Activated CD4-positive, alpha-beta T cell treated with anti-CD3 and anti-CD28 coated beads, Interleukin-2, amount 10 ng/mL, durations not matched to agents 7 days and 5 days (primary cell): ENCODE data around the gene BCL11B. TPM values are rescaled to one million over a fixed set of nuclear protein-coding genes. Genes with fewer than 3 reads are reported as not detected.

Experiments
- CTCF ChIA-PET: fragments of 350-600 bp; sonication (Branson Sonifier 250); formaldehyde crosslinking; loops from one replicate; lab custom pipeline; 2021; ENCODE audit warnings: antibody characterized with exemption; lab: Charles Lee
- POLR2A ChIA-PET: fragments of 350-600 bp; sonication (Branson Sonifier 250); formaldehyde crosslinking; loops from one replicate; lab custom pipeline; 2021; ENCODE audit warnings: antibody characterized with exemption; lab: Charles Lee
- DNase-seq: peaks from one replicate; pipeline ENCODE4 v3.0.0-alpha.2; 2020
- H3K27ac Mint-ChIP-seq: one replicate; pipeline ENCODE4 v1.8.0; 2021; ENCODE audit warnings: mild to moderate bottlenecking, moderate library complexity, mixed read lengths
- H3K27me3 Mint-ChIP-seq: one replicate; pipeline ENCODE4 v1.8.0; 2021; ENCODE audit warnings: mixed read lengths
- H3K36me3 Mint-ChIP-seq: one replicate; pipeline ENCODE4 v1.8.0; 2021; ENCODE audit warnings: low read depth, mixed read lengths
- H3K4me1 Mint-ChIP-seq: one replicate; pipeline ENCODE4 v1.8.0; 2021; ENCODE audit warnings: mixed read lengths
- H3K4me3 Mint-ChIP-seq: one replicate; pipeline ENCODE4 v1.8.0; 2021; ENCODE audit warnings: mild to moderate bottlenecking, moderate library complexity, mixed read lengths
- H3K9me3 Mint-ChIP-seq: one replicate; pipeline ENCODE4 v1.8.0; 2021; ENCODE audit warnings: mixed read lengths
- total RNA-seq, 2 experiments: library from RNA; stranded (reverse); gene quantifications; one replicate each; pipeline ENCODE4 v1.2.3, GENCODE V29; 2021

BCL11B gene
- total RNA-seq, 2 experiments from 2014 or later: 115 to 116 TPM

DNA sequence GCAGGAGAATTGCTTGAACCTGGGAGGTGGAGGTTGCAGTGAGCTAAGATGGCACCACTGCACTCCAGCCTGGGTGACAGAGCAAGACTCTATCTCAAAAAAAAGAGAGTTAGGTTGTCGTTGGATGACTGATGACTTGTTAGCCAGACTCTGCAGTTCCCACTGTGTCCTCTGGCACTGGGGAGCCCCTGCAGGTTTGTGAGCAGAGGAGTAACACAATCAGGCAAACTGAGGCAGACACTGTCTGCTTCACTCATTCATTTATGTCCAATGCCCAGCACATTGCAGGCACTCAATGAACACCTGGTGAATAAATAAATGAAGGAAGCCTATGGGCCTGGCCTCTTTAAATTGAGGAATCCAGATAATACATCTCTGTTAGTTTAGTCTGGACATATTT, 41.2 kb upstream of the BCL11B start:
- no peaks in the 10 kb centered on the region for H3K4me1 Mint-ChIP-seq
- DNase-seq: no peak
- H3K4me3 Mint-ChIP-seq: no peak overlapping the region
- ChIA-PET POLR2A (no interaction called here), CTCF (interaction anchor here (1.6 kb wide), 1 partner anchor 9 kb away, joined by 5 read pairs; no protein-coding TSS in a partner anchor)
- no peaks in the 10 kb centered on the region for H3K36me3 Mint-ChIP-seq
- H3K27ac Mint-ChIP-seq: no peak overlapping the region
- no peaks in the 10 kb centered on the region for H3K9me3 Mint-ChIP-seq
- peaks cover 13% of the 10 kb centered on the region for H3K27me3 Mint-ChIP-seq

DNA sequence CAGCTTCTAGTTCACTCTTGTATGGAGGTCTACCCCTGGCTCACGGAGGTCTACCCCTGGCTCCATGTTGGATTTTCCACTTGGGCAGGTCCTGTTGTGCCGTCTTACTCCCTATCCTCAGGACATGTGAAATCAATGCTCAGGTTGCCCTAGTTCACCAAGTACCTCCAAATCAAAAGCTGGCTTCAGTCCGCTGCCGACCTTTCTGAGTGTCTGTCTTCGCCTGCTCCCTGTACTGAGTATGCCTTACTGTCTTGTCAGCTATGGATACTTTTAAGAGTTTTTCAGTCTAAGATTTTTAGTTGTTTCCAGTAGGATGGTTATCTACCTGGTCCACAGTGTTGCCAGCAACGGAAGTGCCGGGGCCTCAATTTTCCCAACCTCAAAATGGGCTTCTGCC, 40.1 kb upstream of the BCL11B start:
- DNase-seq: no peak
- no peak overlapping the region for H3K27ac Mint-ChIP-seq
- H3K9me3 Mint-ChIP-seq: no peaks in the 10 kb centered on the region
- CTCF ChIA-PET: interaction anchor here (1.9 kb wide), 1 partner anchor 8 kb away, joined by 8 read pairs; no protein-coding TSS in a partner anchor
- H3K4me1 Mint-ChIP-seq: no peaks in the 10 kb centered on the region
- H3K36me3 Mint-ChIP-seq: no peaks in the 10 kb centered on the region
- POLR2A ChIA-PET: no interaction called here
- peaks cover 13% of the 10 kb centered on the region for H3K27me3 Mint-ChIP-seq
- H3K4me3 Mint-ChIP-seq: no peak overlapping the region

DNA sequence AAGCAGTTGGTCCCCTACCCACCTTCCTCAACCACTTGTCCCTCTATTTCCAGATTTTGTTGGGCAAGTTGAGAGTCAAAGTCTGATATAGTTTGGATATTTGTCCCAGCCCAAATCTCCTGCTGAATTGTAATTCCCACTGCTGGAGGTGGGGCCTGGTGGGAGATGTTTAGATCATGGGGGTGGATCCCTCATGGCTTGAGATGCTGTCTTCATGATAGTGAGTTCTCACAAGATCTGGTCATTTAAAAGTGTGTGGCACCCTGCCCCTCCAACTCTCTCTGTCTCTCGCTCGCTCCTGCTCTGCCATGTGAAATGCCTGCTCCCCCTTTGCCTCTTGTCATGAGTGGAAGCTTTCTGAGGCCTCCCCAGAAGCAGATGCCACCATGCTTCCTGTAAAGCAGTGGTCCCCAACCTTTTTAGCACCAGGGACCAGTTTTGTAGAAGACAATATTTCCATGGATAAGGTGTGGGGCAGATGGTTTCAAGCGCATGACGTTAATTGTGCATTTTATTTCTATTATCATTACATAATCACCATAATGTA, 37.3 kb upstream of the BCL11B start:
- no peak for DNase-seq
- ChIA-PET CTCF (no interaction called here), POLR2A (no interaction called here)
- no peak overlapping the region for H3K4me3 Mint-ChIP-seq
- no peaks in the 10 kb centered on the region for H3K36me3 Mint-ChIP-seq
- no peaks in the 10 kb centered on the region for H3K9me3 Mint-ChIP-seq
- no peaks in the 10 kb centered on the region for H3K4me1 Mint-ChIP-seq
- H3K27me3 Mint-ChIP-seq: peaks cover 19% of the 10 kb centered on the region
- H3K27ac Mint-ChIP-seq: no peak overlapping the region

DNA sequence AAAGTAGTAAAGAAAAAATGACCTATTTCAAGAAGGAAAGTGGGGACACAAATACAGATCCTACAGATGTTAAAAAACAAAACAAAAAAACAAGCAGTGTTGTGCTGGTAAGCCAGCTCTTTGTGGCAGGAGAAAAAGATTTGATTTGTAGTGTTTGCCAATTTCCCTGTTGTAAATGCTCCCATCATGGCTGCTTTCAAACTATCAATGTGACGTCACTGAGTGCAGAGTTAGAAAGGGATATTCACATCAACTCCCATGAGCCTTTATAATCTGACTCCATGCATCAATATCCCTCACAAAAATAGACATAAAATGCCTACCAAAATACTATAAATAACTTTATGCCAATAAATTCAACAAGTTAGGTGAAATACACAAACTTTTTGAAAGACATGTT, 32.2 kb upstream of the BCL11B start:
- Mint-ChIP-seq H3K4me3 (no peak overlapping the region), H3K36me3 (no peaks in the 10 kb centered on the region), H3K27ac (no peak overlapping the region), H3K4me1 (no peaks in the 10 kb centered on the region), H3K9me3 (peaks cover 6% of the 10 kb centered on the region), H3K27me3 (peaks cover 23% of the 10 kb centered on the region)
- POLR2A ChIA-PET: no interaction called here
- DNase-seq: no peak
- CTCF ChIA-PET: interaction anchor here (1.2 to 1.4 kb wide), 2 partner anchors 10 to 16 kb away, joined by 3 to 5 read pairs; no protein-coding TSS in a partner anchor

DNA sequence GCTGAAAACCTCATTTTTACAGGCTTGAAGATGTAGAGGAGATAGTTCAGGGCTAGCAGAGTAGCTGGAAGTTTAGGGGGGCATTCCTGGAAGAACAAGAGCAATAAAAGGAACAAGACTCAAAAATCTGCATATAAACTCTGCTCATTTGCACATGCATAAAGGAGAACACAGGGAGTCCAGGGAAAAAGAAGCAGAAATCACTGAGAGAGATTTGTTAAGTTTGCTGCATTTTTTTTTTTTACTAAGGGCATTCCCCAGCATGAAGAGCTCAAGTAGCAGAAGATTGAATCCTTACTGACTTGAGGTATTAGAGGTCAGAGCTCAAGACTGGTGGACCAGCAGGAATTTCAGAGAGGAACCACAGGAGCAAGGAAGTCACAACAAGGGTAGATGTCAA, 28.2 kb upstream of the BCL11B start:
- ChIA-PET POLR2A (no interaction called here), CTCF (no interaction called here)
- peaks cover 32% of the 10 kb centered on the region for H3K27me3 Mint-ChIP-seq
- H3K36me3 Mint-ChIP-seq: no peaks in the 10 kb centered on the region
- H3K4me3 Mint-ChIP-seq: no peak overlapping the region
- H3K9me3 Mint-ChIP-seq: peaks cover 19% of the 10 kb centered on the region
- no peak for DNase-seq
- no peaks in the 10 kb centered on the region for H3K4me1 Mint-ChIP-seq
- H3K27ac Mint-ChIP-seq: no peak overlapping the region

DNA sequence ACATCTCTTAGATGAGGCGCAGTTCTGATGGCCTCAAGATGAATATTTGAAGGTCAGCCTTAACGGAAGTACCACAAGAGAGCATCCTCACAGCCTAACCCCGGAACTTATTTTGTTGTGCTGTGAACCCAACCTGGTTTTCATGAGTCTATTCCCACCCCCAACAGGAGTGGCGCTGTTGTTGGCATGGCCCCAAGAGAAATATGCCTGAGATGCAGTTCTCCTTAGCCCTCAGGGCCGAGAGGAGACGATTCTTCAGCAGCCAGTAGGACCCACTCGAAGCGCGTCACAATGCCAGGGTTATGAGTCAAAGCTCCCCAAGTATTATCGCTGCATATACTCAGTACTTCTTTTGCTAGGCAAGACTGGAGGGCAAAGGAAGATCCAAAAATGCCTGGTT, 24.5 kb upstream of the BCL11B start:
- Mint-ChIP-seq H3K36me3 (no peaks in the 10 kb centered on the region), H3K4me3 (no peak overlapping the region), H3K27ac (no peak overlapping the region), H3K4me1 (no peaks in the 10 kb centered on the region), H3K27me3 (peaks cover 23% of the 10 kb centered on the region), H3K9me3 (peaks cover 18% of the 10 kb centered on the region)
- ChIA-PET CTCF (no interaction called here), POLR2A (no interaction called here)
- no peak for DNase-seq

DNA sequence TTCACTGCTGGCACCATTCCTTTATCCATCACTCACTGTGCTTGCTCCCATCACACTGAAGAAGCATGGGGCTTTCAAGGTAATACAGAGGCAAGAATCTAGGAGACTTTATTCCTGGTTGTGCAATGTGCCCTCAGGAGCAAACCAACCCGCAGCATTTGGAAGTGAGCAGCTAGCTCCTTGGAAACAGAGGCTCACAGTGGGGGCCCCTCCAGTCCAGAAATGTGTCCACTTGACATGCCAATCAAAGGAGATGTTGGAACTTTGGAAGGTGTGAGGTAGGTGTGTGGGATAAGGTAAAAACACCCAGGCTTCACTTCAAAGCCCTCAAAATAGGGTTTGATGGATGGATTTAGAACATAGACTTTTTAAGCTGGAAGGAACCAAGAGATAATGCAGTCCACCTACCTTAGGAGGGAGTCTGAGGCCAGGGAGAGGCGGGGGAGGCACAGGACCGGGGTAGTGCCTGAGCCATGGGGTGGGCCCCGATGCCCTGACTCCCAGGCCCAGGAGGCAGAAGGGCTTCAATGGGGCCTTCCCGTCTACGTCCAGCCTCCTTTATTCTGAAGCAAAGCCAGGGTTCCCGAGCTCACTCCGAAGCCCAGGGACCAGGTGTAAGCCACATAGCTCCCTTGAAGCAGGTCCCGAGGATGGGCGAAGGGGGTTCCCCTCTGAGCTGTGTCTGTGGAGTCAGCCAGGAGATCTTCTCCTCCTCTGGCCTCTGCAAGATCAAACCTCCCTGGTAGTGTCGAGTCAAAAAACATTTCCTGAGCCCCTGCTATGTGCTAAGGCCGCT, 17.6 kb upstream of the BCL11B start:
- H3K36me3 Mint-ChIP-seq: peaks cover 1% of the 10 kb centered on the region
- no peak for DNase-seq
- H3K4me1 Mint-ChIP-seq: peaks cover 15% of the 10 kb centered on the region
- CTCF ChIA-PET: no interaction called here
- H3K27ac Mint-ChIP-seq: no peak overlapping the region
- POLR2A ChIA-PET: interaction anchor here (0.6 kb wide), 1 partner anchor 9 kb away, joined by 4 read pairs; no protein-coding TSS in a partner anchor
- H3K27me3 Mint-ChIP-seq: peaks cover 3% of the 10 kb centered on the region
- H3K9me3 Mint-ChIP-seq: no peaks in the 10 kb centered on the region
- H3K4me3 Mint-ChIP-seq: no peak overlapping the region

DNA sequence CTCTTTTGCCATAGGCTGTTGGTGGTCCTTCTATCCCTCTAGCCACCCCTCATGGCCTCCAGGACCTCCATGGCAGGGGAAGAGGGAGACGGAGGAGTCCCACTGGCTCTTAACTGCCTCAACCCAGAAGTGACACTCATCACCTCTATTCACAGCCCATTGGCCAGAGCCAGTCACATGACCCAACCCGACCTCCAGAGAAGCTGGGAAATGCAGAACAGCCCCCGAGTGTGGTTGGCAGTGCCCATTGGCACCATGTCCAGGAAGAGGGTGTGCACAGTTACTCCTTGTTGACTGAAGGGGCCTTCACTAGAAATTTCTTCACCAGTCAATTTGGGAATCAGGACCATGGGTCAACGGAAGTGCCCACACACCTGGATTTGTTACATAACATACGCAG, 17.0 kb upstream of the BCL11B start:
- peaks cover 1% of the 10 kb centered on the region for H3K36me3 Mint-ChIP-seq
- H3K4me1 Mint-ChIP-seq: peaks cover 15% of the 10 kb centered on the region
- H3K4me3 Mint-ChIP-seq: no peak overlapping the region
- H3K9me3 Mint-ChIP-seq: no peaks in the 10 kb centered on the region
- no peak for DNase-seq
- ChIA-PET POLR2A (no interaction called here), CTCF (no interaction called here)
- peaks cover 3% of the 10 kb centered on the region for H3K27me3 Mint-ChIP-seq
- H3K27ac Mint-ChIP-seq: no peak overlapping the region

DNA sequence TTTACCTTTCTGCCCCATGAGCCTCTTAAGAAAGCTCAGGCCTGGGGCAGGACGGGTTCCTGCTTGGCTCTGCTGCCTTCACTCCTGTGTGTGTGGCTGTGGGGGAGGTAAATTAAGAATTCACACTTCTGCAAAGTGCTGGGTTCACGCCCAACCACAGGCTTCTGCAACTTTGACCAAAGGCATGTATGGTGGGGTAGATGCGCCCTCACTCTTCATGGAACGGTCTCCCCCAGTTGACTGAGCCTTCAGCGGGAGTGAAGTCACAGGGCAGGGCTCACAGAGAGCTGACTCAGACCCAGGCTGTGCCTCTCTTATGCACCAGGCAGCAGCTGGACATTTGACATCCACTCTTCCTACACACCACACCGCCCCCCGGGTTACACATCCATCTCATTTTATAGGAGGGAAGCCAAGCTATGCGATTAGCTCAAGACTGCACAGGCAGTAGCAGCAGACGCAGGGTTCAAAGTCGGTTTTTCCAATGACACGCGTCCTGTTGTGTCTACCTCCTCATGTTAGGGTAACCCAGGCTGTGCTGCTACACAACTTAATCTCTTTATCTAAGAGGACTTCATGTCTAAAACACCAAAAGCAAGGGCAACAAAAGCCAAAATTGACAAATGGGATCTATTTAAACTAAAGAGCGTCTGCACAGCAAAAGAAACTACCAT, 15.4 kb upstream of the BCL11B start:
- ChIA-PET CTCF (interaction anchor here (1.0 to 2.4 kb wide), 3 partner anchors 11 to 16 kb away, joined by 3 to 9 read pairs (median 4); partner anchors contain the start of gene BCL11B), POLR2A (no interaction called here)
- Mint-ChIP-seq H3K4me1 (peaks cover 15% of the 10 kb centered on the region), H3K9me3 (no peaks in the 10 kb centered on the region), H3K27me3 (no peaks in the 10 kb centered on the region), H3K36me3 (peaks cover 1% of the 10 kb centered on the region), H3K27ac (peak overlapping the region; percentile 47), H3K4me3 (peak overlapping the region; percentile 32)
- no peak for DNase-seq

DNA sequence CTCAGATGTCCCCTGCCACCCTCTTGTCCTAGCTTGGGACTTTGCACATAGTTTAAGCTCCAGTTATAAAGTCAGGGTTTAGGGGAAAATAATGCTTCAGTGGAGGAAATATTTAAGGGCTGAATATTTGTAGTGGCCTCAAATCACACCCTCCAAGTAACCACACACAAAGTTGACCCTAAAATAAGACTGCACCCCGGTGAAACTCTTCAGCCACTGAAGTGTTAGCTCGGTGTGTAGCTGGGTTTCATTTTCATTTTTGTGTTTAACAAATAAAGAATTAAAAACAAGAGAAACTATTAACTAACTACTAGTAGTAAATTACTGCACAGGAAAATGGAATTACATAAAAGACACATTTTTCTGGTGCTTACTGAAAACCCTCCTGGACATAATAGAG, 14.8 kb upstream of the BCL11B start:
- no peak for DNase-seq
- H3K4me3 Mint-ChIP-seq: peak overlapping the region; percentile 32
- H3K27ac Mint-ChIP-seq: peak overlapping the region; percentile 47
- H3K36me3 Mint-ChIP-seq: peaks cover 1% of the 10 kb centered on the region
- ChIA-PET POLR2A (interaction anchor here (0.6 kb wide), 1 partner anchor 1412 kb away, joined by 3 read pairs; no protein-coding TSS in a partner anchor), CTCF (interaction anchor here (0.9 to 2.4 kb wide), 4 partner anchors 9 to 15 kb away, joined by 3 to 9 read pairs (median 4); partner anchors contain the start of gene BCL11B)
- H3K4me1 Mint-ChIP-seq: peaks cover 15% of the 10 kb centered on the region
- no peaks in the 10 kb centered on the region for H3K27me3 Mint-ChIP-seq
- no peaks in the 10 kb centered on the region for H3K9me3 Mint-ChIP-seq

DNA sequence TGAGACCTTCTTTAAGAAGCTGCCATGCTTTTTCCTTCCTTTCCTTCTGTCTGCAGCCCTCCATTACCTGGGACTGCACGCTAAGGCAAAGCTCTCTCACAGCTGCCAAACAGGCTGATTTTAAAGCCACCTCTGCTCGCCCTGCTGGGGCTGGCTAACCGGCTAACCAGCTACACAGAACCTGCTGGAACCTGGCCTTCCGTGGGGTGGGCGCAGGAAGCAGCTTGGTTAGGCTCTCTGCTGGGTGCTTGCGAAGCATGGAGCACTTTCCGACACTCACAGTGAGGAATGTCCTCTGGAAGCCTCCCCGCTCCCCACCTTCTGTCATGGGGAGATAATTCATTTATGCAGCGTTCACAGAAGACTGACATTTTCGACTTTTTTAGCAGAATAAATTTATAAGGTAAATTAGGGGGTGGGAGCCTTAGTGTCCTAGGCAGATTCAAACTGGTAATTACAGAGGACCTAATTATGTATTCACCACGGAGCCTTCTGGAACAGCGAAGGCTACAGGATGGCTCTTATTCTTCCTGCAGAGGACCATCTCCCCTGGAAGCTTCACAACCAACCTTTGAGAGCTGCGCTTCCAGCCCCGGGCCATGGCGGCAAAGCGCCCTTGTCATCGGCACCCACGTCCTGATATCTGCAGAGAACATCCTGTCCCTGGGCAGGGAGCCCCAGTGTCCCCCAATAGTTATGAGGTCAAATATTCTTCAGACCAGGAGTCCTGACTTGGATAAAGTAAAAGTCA, 12.4 kb upstream of the BCL11B start:
- DNase-seq: no peak
- Mint-ChIP-seq H3K9me3 (no peaks in the 10 kb centered on the region), H3K4me3 (no peak overlapping the region), H3K27ac (no peak overlapping the region), H3K4me1 (peaks cover 26% of the 10 kb centered on the region), H3K36me3 (peaks cover 1% of the 10 kb centered on the region), H3K27me3 (no peaks in the 10 kb centered on the region)
- CTCF ChIA-PET: interaction anchor here (1.0 kb wide), 1 partner anchor 53 kb away, joined by 3 read pairs; no protein-coding TSS in a partner anchor
- POLR2A ChIA-PET: no interaction called here

DNA sequence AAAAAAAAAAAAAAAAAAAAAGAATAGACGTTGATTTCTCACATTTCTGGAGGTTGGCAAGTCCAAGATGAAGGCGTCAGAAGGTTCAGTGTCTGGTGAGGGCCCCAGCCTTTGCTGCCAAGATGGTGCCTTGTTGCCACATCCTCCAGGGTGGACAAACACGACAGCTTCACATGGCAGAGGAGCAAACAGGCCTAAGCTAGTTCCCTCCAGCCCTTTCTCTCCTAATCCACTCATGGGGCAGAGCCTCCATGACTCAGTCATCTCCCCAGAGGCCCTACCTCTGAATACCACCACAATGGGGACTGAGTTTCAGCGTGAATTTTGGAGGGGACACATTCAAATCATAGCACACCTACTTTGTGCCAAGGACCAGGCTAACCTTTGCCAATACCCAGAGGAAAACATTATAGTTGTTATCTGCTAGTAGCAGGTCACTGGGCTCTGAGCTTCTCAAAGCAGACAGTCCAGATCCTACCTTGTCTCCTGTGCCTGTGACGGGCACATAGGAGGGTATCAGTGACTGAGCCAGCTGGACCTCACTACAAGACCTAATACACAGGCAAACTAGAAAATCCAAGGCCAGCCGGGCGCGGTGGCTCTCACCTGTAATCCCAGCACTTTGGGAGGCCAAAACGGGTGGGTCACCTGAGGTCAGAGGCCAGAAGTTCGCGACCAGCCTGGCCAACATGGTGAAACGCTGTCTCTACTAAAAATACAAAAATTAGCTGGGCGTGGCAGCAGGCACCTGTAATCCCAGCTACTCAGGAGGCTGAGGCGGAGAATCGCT, 10.5 kb upstream of the BCL11B start:
- Mint-ChIP-seq H3K9me3 (no peaks in the 10 kb centered on the region), H3K4me1 (peaks cover 33% of the 10 kb centered on the region), H3K27me3 (peaks cover 4% of the 10 kb centered on the region), H3K27ac (no peak overlapping the region), H3K4me3 (no peak overlapping the region), H3K36me3 (no peaks in the 10 kb centered on the region)
- CTCF ChIA-PET: interaction anchor here (1.2 kb wide), 1 partner anchor 69 kb away, joined by 3 read pairs; no protein-coding TSS in a partner anchor
- POLR2A ChIA-PET: no interaction called here
- DNase-seq: no peak
